HFF-Myc (cell line): ENCODE measurements around the gene HAGHL.
"Not testable (repeated sequence)": the region's sequence is repeated elsewhere in the genome, so short reads cannot be mapped to it uniquely, and the experiment has no call there.

Experiments used
- DNase-seq: peaks from one replicate; pipeline ENCODE4 v3.0.0-alpha.2; 2011; ENCODE audit warnings: low read depth; ENCODE audit errors: extremely low read depth
- H3K4me3 ChIP-seq: replicated peaks from 2 replicates; pipeline ENCODE4 v1.5.1; 2011; ENCODE audit warnings: low read depth, mild to moderate bottlenecking, control low read depth, low read length
- TF ChIP-seq, protein P1 (sequence below): IDR thresholded peaks from 2 replicates; pipeline ENCODE4 v1.5.1; 2012; ENCODE audit warnings: mild to moderate bottlenecking, low read depth, low read length, control low read depth; ENCODE audit errors: missing control alignments

The HAGHL gene

GRCh38 chr16:752007-752312 is 25.1 kb downstream of the HAGHL start:
- TF ChIP-seq, protein P1, sequence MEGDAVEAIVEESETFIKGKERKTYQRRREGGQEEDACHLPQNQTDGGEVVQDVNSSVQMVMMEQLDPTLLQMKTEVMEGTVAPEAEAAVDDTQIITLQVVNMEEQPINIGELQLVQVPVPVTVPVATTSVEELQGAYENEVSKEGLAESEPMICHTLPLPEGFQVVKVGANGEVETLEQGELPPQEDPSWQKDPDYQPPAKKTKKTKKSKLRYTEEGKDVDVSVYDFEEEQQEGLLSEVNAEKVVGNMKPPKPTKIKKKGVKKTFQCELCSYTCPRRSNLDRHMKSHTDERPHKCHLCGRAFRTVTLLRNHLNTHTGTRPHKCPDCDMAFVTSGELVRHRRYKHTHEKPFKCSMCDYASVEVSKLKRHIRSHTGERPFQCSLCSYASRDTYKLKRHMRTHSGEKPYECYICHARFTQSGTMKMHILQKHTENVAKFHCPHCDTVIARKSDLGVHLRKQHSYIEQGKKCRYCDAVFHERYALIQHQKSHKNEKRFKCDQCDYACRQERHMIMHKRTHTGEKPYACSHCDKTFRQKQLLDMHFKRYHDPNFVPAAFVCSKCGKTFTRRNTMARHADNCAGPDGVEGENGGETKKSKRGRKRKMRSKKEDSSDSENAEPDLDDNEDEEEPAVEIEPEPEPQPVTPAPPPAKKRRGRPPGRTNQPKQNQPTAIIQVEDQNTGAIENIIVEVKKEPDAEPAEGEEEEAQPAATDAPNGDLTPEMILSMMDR: no peak
- H3K4me3 ChIP-seq: no peak overlapping the region

DNA sequence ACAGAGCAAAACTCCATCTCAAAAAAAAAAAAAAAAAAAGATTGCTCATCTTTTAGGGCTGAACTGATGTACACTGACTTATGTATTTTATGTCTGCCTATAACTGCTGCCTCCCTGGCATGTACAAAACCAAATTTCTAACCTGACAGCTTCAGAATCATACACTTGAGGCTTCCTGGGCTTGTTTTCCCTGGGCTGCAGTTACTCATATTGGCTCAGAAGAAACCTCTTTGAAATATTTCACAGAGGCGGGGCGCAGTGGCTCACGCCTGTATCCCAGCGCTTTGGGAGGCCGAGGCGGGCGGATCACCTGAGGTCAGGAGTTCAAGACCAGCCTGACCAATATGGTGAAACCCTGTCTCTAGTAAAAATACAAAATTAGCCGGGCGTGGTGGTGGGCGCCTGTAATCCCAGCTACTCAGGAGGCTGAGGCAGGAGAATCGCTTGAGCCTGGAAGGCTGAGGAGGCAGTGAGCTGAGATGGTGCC is 27.3 kb downstream of the HAGHL start:
- H3K4me3 ChIP-seq, DNase-seq: not testable (repeated sequence)

More at GRCh38 chr16:752007-752312, 25.1 kb downstream of the HAGHL start:
- DNase-seq: no peak

DNA sequence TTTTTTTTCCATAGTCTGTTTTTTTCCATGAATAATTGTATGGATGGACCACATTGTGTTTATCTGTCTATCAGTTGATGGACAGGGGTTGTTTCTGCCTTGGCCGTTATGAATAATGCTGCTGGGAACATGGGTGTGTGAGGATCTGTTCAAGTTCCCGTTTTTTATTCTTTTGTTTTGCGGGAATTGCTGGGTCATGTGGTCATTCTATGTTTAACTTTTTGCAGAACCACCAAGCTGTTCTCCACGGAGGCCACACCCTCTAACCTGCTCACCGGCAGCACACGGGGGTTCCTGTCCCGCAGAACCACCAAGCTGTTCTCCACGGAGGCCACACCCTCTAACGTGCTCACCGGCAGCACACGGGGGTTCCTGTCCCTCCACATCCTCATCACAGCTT is 27.8 kb downstream of the HAGHL start:
- TF ChIP-seq, protein P1: no peak
- DNase-seq: no peak
- H3K4me3 ChIP-seq: no peak overlapping the region

GRCh38 chr16:756428-756827 is 29.5 kb downstream of the HAGHL start:
- DNase-seq: no peak
- TF ChIP-seq, protein P1: no peak
- H3K4me3 ChIP-seq: no peak overlapping the region

- no peak for DNase-seq
- TF ChIP-seq, protein P1: no peak
- H3K4me3 ChIP-seq: no peak overlapping the region
Observed at GRCh38 chr16:759110-759910, 32.4 kb downstream of the HAGHL start.

DNA sequence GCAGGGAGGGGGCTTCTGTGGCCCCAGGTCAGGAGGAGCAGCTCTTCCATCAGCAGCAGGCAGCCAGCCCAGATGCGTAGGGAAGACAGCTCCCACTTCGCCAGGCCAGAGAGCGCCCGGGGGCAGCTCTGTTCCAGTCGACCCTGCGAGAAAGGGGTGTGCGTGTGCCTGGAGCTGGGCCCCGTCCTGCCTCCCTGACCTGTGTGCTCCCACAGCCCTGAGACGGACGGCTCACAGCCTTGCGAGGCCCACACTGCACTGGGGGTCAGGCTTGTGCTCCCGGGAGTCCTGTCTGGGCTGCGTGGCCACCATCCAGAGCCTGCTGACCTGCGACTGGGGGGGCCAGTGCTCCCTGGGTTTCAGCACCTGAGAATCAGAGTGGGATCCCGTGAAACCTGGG is 33.2 kb downstream of the HAGHL start:
- no peak for DNase-seq
- TF ChIP-seq, protein P1: no peak
- no peak overlapping the region for H3K4me3 ChIP-seq

DNA sequence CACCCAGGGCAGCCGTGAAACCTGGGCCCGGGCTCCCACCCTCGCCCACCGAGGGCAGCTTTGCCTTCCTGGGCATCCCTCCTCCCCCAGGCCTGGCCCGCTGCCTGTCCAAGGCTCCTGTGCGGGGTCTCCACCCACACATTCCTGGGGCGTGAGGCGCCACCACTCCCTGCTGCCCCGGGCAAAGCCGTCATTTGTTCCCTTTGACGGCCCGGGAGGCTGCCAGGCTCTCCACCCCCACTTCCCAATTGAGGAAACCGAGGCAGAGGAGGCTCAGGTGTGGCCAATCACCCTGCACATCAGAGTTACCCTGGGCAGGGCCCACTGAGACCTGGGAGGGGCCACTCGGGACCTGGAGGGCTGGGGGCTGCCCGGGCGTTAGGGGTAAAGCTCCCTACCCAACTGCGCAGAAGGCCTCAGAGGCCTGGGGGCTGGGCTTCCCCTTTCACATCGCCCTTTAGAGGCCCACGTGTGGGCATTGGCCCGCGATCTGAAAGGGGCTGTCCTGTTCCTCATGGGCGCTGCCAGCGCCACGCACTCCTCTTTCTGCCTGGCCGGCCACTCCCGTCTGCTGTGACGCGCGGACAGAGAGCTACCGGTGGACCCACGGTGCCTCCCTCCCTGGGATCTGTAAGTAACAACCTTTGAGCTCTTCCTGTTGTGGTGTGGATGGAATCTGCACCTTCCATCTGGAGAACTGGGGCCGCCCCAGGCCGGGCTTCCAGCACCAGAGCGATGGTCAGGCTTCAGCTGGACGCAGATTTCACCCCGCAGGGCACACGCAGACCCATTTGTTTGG is 33.8 kb downstream of the HAGHL start, which contains the start of gene MSLN:
MSLN (plus strand) TSS at position 190 of the 799 bp plus-strand sequence. CDS start 1,947 bp downstream, outside the sequence.
- TF ChIP-seq, protein P1: no peak
- no peak within 1 kb of the TSS for H3K4me3 ChIP-seq
- no peak for DNase-seq
